ENCODE results near the gene ADPRM. TPM values are rescaled to one million over a fixed set of nuclear protein-coding genes. Genes with fewer than 3 reads are reported as not detected.

The ADPRM gene
- total and polyA plus RNA-seq, 2 donors (not counting 3 experiments of a cell fraction or from before 2014, with no cell fraction given): 7.4 to 7.6 TPM

DNA sequence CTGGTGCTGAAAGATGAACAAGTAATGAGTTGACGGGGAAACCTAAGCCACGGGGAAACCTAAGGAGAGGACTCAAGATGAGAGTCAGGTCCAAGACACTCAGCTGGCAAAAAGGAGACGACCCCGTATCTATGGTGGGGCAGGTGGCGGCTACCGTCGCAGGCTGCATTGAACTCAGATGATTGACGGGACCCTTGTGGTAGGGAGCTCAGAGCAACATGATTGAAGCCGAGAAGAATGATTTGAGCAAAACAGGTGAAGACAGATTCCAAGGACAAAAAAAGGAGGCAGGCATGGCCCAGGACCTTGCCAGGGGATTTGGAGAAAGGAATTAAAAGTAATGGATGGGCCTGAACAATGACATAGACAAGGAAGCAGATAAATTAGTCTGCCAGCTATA is 32.8 kb upstream of the ADPRM start:
- H3K27ac ChIP-seq (ENCODE audit: insufficient read depth, low read depth, low read length): no peak overlapping the region
- H3K9me3 ChIP-seq (replicated peaks; ENCODE audit: control insufficient read depth, insufficient read depth, low read length): no peaks in the 10 kb centered on the region
- intact Hi-C loops (cut with micrococcal nuclease): no loop called here
- FAIRE-seq: no peak
- dilution Hi-C loops (cut with MboI; ENCODE audit: extremely low pct_ligation_motif_present, low sequenced_read_pairs): no loop called here
- no peak overlapping the region for H3K4me2 ChIP-seq (ENCODE audit: insufficient read depth, low read length)
- TF ChIP-seq FOS (IDR thresholded peaks at IDR 0.05; ENCODE audit: borderline replicate concordance, insufficient read depth, low read length): no peak
- H3K9me1 ChIP-seq (replicated peaks; ENCODE audit: control insufficient read depth, extremely low read depth, insufficient read depth, low read length): peaks cover 2% of the 10 kb centered on the region
- H3K36me3 ChIP-seq (ENCODE audit: control insufficient read depth in 2 of 2, extremely low read depth in 1 of 2, insufficient read depth in 2 of 2, low read length in 2 of 2): no peaks in the 10 kb centered on the region
- ChIA-PET CTCF (interaction anchor here (1.3 to 1.9 kb wide), 2 partner anchors 11 to 18 kb away, joined by 4 to 6 read pairs; no protein-coding TSS in a partner anchor), POLR2A (no interaction called here)
- no TSS peak for BruUV-seq (replicated peaks)
- H3K9ac ChIP-seq (replicated peaks; ENCODE audit: extremely low read depth, insufficient read depth, low read length): no peak overlapping the region
- no peak overlapping the region for H3K4me3 ChIP-seq (replicated peaks in 1 of 3; ENCODE audit: insufficient read depth in 1 of 3, low read depth in 1 of 3, low read length in 3 of 3)
- no peak for DNase-seq (ENCODE audit: low read depth, low spot score)
- H3K4me1 ChIP-seq (ENCODE audit: control insufficient read depth, extremely low read depth, insufficient read depth, low read length): peaks cover 2% of the 10 kb centered on the region
- no peaks in the 10 kb centered on the region for H4K20me1 ChIP-seq (replicated peaks; ENCODE audit: control insufficient read depth, extremely low read depth, insufficient read depth, low read length)
- no peaks in the 10 kb centered on the region for H3K79me2 ChIP-seq (ENCODE audit: control insufficient read depth, insufficient read depth, low read length)
- no peaks in the 10 kb centered on the region for H3K27me3 ChIP-seq (ENCODE audit: control insufficient read depth in 2 of 2, insufficient read depth in 2 of 2, low read length in 2 of 2)
- H2AFZ ChIP-seq (ENCODE audit: low read depth, low read length): no peak overlapping the region

DNA sequence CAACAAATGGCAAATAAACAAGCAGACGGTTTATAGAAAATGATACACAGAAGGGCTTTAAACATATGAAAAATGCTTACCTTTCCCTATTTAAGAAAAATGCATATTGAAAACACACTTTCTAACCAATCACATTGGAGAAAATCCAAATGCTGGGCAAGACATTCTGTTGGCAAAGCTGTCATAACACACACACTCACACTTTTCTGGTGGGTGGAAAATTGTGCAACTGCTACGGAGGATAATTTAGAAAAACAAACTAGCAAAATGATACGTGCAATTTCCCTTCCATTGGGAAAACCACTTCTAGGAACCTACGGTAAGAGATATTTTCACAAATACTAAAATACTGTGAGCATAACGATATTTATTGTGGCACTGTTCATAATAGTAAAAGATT is 30.5 kb upstream of the ADPRM start:
- Histone ChIP-seq H3K4me3 (replicated peaks in 1 of 3; ENCODE audit: insufficient read depth in 1 of 3, low read depth in 1 of 3, low read length in 3 of 3) (no peak overlapping the region), H3K4me1 (ENCODE audit: control insufficient read depth, extremely low read depth, insufficient read depth, low read length) (peaks cover 2% of the 10 kb centered on the region), H3K79me2 (ENCODE audit: control insufficient read depth, insufficient read depth, low read length) (no peaks in the 10 kb centered on the region), H3K27me3 (ENCODE audit: control insufficient read depth in 2 of 2, insufficient read depth in 2 of 2, low read length in 2 of 2) (no peaks in the 10 kb centered on the region), H3K36me3 (ENCODE audit: control insufficient read depth in 2 of 2, extremely low read depth in 1 of 2, insufficient read depth in 2 of 2, low read length in 2 of 2) (no peaks in the 10 kb centered on the region), H3K9ac (replicated peaks; ENCODE audit: extremely low read depth, insufficient read depth, low read length) (no peak overlapping the region), H3K9me1 (replicated peaks; ENCODE audit: control insufficient read depth, extremely low read depth, insufficient read depth, low read length) (peaks cover 2% of the 10 kb centered on the region), H3K27ac (ENCODE audit: insufficient read depth, low read depth, low read length) (no peak overlapping the region), H2AFZ (ENCODE audit: low read depth, low read length) (no peak overlapping the region), H3K4me2 (ENCODE audit: insufficient read depth, low read length) (no peak overlapping the region), H4K20me1 (replicated peaks; ENCODE audit: control insufficient read depth, extremely low read depth, insufficient read depth, low read length) (no peaks in the 10 kb centered on the region), H3K9me3 (replicated peaks; ENCODE audit: control insufficient read depth, insufficient read depth, low read length) (no peaks in the 10 kb centered on the region)
- intact Hi-C loops (cut with micrococcal nuclease): no loop called here
- DNase-seq (ENCODE audit: low read depth, low spot score) (no peak), FAIRE-seq (no peak)
- TF ChIP-seq, protein P1, sequence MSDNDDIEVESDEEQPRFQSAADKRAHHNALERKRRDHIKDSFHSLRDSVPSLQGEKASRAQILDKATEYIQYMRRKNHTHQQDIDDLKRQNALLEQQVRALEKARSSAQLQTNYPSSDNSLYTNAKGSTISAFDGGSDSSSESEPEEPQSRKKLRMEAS (IDR thresholded peaks at IDR 0.05; ENCODE audit: insufficient read depth, insufficient read length): no peak
- TF ChIP-seq POLR2A (IDR thresholded peaks at IDR 0.05; ENCODE audit: low read depth, low read length): no peak
- TF ChIP-seq, protein P2, sequence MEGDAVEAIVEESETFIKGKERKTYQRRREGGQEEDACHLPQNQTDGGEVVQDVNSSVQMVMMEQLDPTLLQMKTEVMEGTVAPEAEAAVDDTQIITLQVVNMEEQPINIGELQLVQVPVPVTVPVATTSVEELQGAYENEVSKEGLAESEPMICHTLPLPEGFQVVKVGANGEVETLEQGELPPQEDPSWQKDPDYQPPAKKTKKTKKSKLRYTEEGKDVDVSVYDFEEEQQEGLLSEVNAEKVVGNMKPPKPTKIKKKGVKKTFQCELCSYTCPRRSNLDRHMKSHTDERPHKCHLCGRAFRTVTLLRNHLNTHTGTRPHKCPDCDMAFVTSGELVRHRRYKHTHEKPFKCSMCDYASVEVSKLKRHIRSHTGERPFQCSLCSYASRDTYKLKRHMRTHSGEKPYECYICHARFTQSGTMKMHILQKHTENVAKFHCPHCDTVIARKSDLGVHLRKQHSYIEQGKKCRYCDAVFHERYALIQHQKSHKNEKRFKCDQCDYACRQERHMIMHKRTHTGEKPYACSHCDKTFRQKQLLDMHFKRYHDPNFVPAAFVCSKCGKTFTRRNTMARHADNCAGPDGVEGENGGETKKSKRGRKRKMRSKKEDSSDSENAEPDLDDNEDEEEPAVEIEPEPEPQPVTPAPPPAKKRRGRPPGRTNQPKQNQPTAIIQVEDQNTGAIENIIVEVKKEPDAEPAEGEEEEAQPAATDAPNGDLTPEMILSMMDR (IDR thresholded peaks at IDR 0.05; ENCODE audit: extremely low read depth in 1 of 2, insufficient read depth in 1 of 2, low read depth in 1 of 2, low read length in 2 of 2): no peak
- no peak for TF ChIP-seq MYC (IDR thresholded peaks at IDR 0.05; ENCODE audit: low read depth, low read length)
- no peak for TF ChIP-seq JUN (IDR thresholded peaks at IDR 0.05; ENCODE audit: borderline replicate concordance, insufficient read depth, insufficient read length, low read depth)
- no peak for TF ChIP-seq POLR2AphosphoS5 (IDR thresholded peaks at IDR 0.05; ENCODE audit: insufficient read depth, low read depth, low read length)
- no peak for TF ChIP-seq FOS (IDR thresholded peaks at IDR 0.05; ENCODE audit: borderline replicate concordance, insufficient read depth, low read length)
- TF ChIP-seq GATA2 (IDR thresholded peaks at IDR 0.05; ENCODE audit: insufficient read depth, insufficient read length, low read depth, low read length): no peak
- TF ChIP-seq EZH2 (IDR thresholded peaks at IDR 0.05; ENCODE audit: borderline replicate concordance, low read depth, low read length, severe bottlenecking): no peak
- ChIA-PET POLR2A (no interaction called here), CTCF (no interaction called here)
- dilution Hi-C loops (cut with MboI; ENCODE audit: extremely low pct_ligation_motif_present, low sequenced_read_pairs): no loop called here
- BruUV-seq (replicated peaks): no TSS peak

Data from endothelial cell of umbilical vein (primary cell).